Right renal cortex interstitium (tissue), 3 donors: ENCODE results near the gene TXNDC17. TPM values are rescaled to one million over a fixed set of nuclear protein-coding genes. Genes with fewer than 3 reads are reported as not detected.
A peak's percentile ranks its signal among the peaks of the same experiment; 100 is the strongest.
"Not testable (repeated sequence)": the region's sequence is repeated elsewhere in the genome, so short reads cannot be mapped to it uniquely, and the experiment has no call there.

Experiments used
- DNase-seq, 3 donors: peaks; one replicate each; pipeline ENCODE4 v3.0.0-alpha.2; 2013; ENCODE audit warnings: low read depth in 3 of 3, low spot score in 2 of 3
- polyA plus RNA-seq, 3 donors: library from polyadenylated mRNA; unstranded; fragments of 120-200 nt; gene quantifications; one replicate each; pipeline ENCODE4 v1.2.1, GENCODE V29; 2013; ENCODE audit not compliant: insufficient read length in 3 of 3

The TXNDC17 gene
- 10 to 100 TPM; 86.9 to 98.5 (median 95.4) TPM for polyA plus RNA-seq

GRCh38 chr17:6640536-6641246, at the start of gene TXNDC17, which contains the start of gene KIAA0753:
TXNDC17 (plus strand) TSS chr17:6641060; CDS start chr17:6641083, 23 bp downstream.
KIAA0753 (minus strand) TSS chr17:6640711; CDS start chr17:6635103, 5,608 bp downstream.
- peak; percentile 86 to 96 (median 92) for DNase-seq

- no peak for DNase-seq
Observed at GRCh38 chr17:6591599-6592158, 49.2 kb upstream of the TXNDC17 start.

- no peak for DNase-seq
Observed at GRCh38 chr17:6592173-6592572, 48.7 kb upstream of the TXNDC17 start.

- not testable (repeated sequence) for DNase-seq
Observed at GRCh38 chr17:6593371-6593770, 47.5 kb upstream of the TXNDC17 start.

GRCh38 chr17:6596081-6596480, 44.8 kb upstream of the TXNDC17 start:
- no peak for DNase-seq

- no peak for DNase-seq
Observed at GRCh38 chr17:6596511-6596910, 44.3 kb upstream of the TXNDC17 start.

- no peak for DNase-seq
Observed at GRCh38 chr17:6596941-6597340, 43.9 kb upstream of the TXNDC17 start.

GRCh38 chr17:6597727-6598126, 43.1 kb upstream of the TXNDC17 start:
- DNase-seq: no peak

- DNase-seq: no peak
Observed at GRCh38 chr17:6599364-6599763, 41.5 kb upstream of the TXNDC17 start.

- no peak for DNase-seq
Observed at GRCh38 chr17:6602141-6602540, 38.7 kb upstream of the TXNDC17 start.

GRCh38 chr17:6603744-6604325, 37.0 kb upstream of the TXNDC17 start:
- DNase-seq: peak in 1 of 3 donors; percentile 7

- DNase-seq: no peak
Observed at GRCh38 chr17:6605142-6605541, 35.7 kb upstream of the TXNDC17 start.

GRCh38 chr17:6608321-6608720, 32.5 kb upstream of the TXNDC17 start:
- DNase-seq: no peak

GRCh38 chr17:6610011-6610410, 30.8 kb upstream of the TXNDC17 start:
- no peak for DNase-seq

GRCh38 chr17:6611231-6611630, 29.6 kb upstream of the TXNDC17 start:
- DNase-seq: no peak

GRCh38 chr17:6623941-6624340, 16.9 kb upstream of the TXNDC17 start:
- DNase-seq: no peak

GRCh38 chr17:6626616-6627015, 14.2 kb upstream of the TXNDC17 start:
- DNase-seq: no peak

GRCh38 chr17:6627019-6627418, 13.8 kb upstream of the TXNDC17 start:
- DNase-seq: no peak

- DNase-seq: no peak
Observed at GRCh38 chr17:6630390-6630789, 10.5 kb upstream of the TXNDC17 start.

- no peak for DNase-seq
Observed at GRCh38 chr17:6632530-6632929, 8.3 kb upstream of the TXNDC17 start.

- DNase-seq: no peak
Observed at GRCh38 chr17:6633263-6633662, 7.6 kb upstream of the TXNDC17 start.

- DNase-seq: no peak
Observed at GRCh38 chr17:6636105-6636504, 4.8 kb upstream of the TXNDC17 start.
